Amygdala (tissue), 56 donors: Measurements from ENCODE around the gene PSRC1.
"Not testable (repeated sequence)": the region's sequence is repeated elsewhere in the genome, so short reads cannot be mapped to it uniquely, and the experiment has no call there.

Source experiments
- DNase-seq, 56 donors: peaks; one replicate each; lab custom pipeline; 2025; lab: John Stamatoyannopoulos, UW

PSRC1 gene

GRCh38 chr1:109298666-109299557 is 16.0 kb upstream of the PSRC1 start:
- DNase-seq = peak in 43 of 56 donors; percentile 15 to 82 (median 61)

- DNase-seq = peak in 1 of 56 donors; percentile 29
These were observed 13.8 kb upstream of the PSRC1 start for GRCh38 chr1:109296782-109297181.

GRCh38 chr1:109295712-109296415 is 12.9 kb upstream of the PSRC1 start:
- no peak for DNase-seq

- DNase-seq = no peak
These were observed 11.5 kb upstream of the PSRC1 start for GRCh38 chr1:109294481-109294880.

GRCh38 chr1:109293026-109293425 is 10.1 kb upstream of the PSRC1 start:
- no peak for DNase-seq

GRCh38 chr1:109292364-109292763 is 9.4 kb upstream of the PSRC1 start:
- peak in 1 of 56 donors; percentile 25 for DNase-seq

- DNase-seq = peak in 1 of 56 donors; percentile 54
These were observed 8.1 kb upstream of the PSRC1 start for GRCh38 chr1:109290998-109291397.

- DNase-seq = no peak
These were observed 7.2 kb upstream of the PSRC1 start for GRCh38 chr1:109290137-109290536.

GRCh38 chr1:109286762-109287161 is 3.8 kb upstream of the PSRC1 start:
- not testable (repeated sequence) for DNase-seq

- no peak for DNase-seq
These were observed 1.0 kb upstream of the PSRC1 start for GRCh38 chr1:109283748-109284600.

- no peak for DNase-seq
These were observed 421 bp downstream of the PSRC1 start for GRCh38 chr1:109282497-109282951.

GRCh38 chr1:109281680-109282496 is 1.1 kb downstream of the PSRC1 start:
- peak in 7 of 56 donors; percentile 29 to 54 (median 37) for DNase-seq

GRCh38 chr1:109280862-109281261 is 2.1 kb downstream of the PSRC1 start:
- DNase-seq = no peak

- DNase-seq = no peak
These were observed 3.2 kb downstream of the PSRC1 start for GRCh38 chr1:109279615-109280278.

- peak in 51 of 56 donors; percentile 19 to 88 (median 69) for DNase-seq
These were observed 5.3 kb downstream of the PSRC1 start for GRCh38 chr1:109277434-109278204.

GRCh38 chr1:109275706-109276345 is 7.1 kb downstream of the PSRC1 start:
- DNase-seq = no peak

GRCh38 chr1:109274533-109275476 is 8.1 kb downstream of the PSRC1 start:
- peak in 5 of 56 donors; percentile 29 to 46 (median 38) for DNase-seq
